MM.1S (cell line): Measurements from ENCODE around the gene CAPN8.

Experiments used
- CTCF ChIP-seq: fragments of 300-600 bp; sonication (generic); IDR thresholded peaks from 2 replicates; pipeline ENCODE4 v1.5.1; 2016; ENCODE audit warnings: antibody characterized with exemption, low read length, mixed read lengths
- EZH2 ChIP-seq: fragments of 300-600 bp; sonication (generic); optimal IDR thresholded peaks from 2 replicates; pipeline ENCODE3; 2017; ENCODE audit warnings: low read depth, mild to moderate bottlenecking, antibody characterized with exemption, low read length, mixed read lengths
- EZH2phosphoT487 ChIP-seq: fragments of 300-600 bp; sonication (generic); IDR thresholded peaks from 2 replicates; pipeline ENCODE4 v1.6.1; 2018; ENCODE audit warnings: antibody characterized with exemption, low read length

GRCh38 chr1:223500560-223501425, 164.7 kb downstream of the CAPN8 start:
- TF ChIP-seq EZH2phosphoT487: no peak
- TF ChIP-seq CTCF: no peak
- no peak for TF ChIP-seq EZH2
